ENCODE data around the gene CEP162.

GRCh38 chr6:84251891-84252539, 24.6 kb upstream of the CEP162 start:
- TF ChIP-seq CTCF (IDR thresholded peaks at IDR 0.05; ENCODE audit: poor library complexity) (no peak), EZH2 (IDR thresholded peaks at IDR 0.05; ENCODE audit: borderline replicate concordance) (no peak)

Measured in hepatocyte (in vitro differentiated cells).